Right lobe of liver (tissue), 6 donors: ENCODE measurements around the gene SDC4. TPM values are rescaled to one million over a fixed set of nuclear protein-coding genes. Genes with fewer than 3 reads are reported as not detected.

Experiments
- ATAC-seq, 4 donors: fragments of 200-7000 bp; cut with Tn5 transposase; one replicate each; pipeline ENCODE4 v1.9.1; 2020; ENCODE audit warnings: mild to moderate bottlenecking in 4 of 4, moderate library complexity in 4 of 4
- DNase-seq, 3 donors: peaks; one replicate each; pipeline ENCODE4 v3.0.0-alpha.2; 2020
- H3K27ac ChIP-seq, 3 donors: fragments of 200-600 bp; one replicate each; pipeline ENCODE4 v1.8.0; 2022
- H3K27me3 ChIP-seq, 2 donors: fragments of 200-600 bp; one replicate each; pipeline ENCODE4 v1.8.0; 2022
- H3K36me3 ChIP-seq, 4 donors: fragments of 200-600 bp; sonication (generic) in 1 of 4; one replicate each; pipeline versions ENCODE4 v1.5.1 to v1.8.0; 2017 to 2022; ENCODE audit warnings: control low read depth in 1 of 4
- H3K4me1 ChIP-seq, 4 donors: fragments of 200-600 bp; sonication (generic) in 1 of 4; one replicate each; pipeline versions ENCODE4 v1.5.1 to v1.8.0; 2017 to 2022; ENCODE audit warnings: control low read depth in 1 of 4
- H3K4me3 ChIP-seq, 3 donors: fragments of 200-600 bp; one replicate each; pipeline ENCODE4 v1.8.0; 2022
- H3K9me3 ChIP-seq, 4 donors: fragments of 200-600 bp; sonication (generic) in 1 of 4; one replicate each; pipeline versions ENCODE4 v1.5.1 to v1.8.0; 2017 to 2022; ENCODE audit warnings: control low read depth in 1 of 4
- POLR2A ChIP-seq: fragments of 450-650 bp; IDR thresholded peaks from one replicate; pipeline ENCODE4 v1.6.1; 2017; ENCODE audit warnings: antibody characterized with exemption, mild to moderate bottlenecking
- WGBS: methylation state at CpG from one replicate; pipeline ENCODE4 v1.1.6; 2018; ENCODE audit warnings: low coverage, low lambda C conversion rate; ENCODE audit not compliant: insufficient coverage; ENCODE audit errors: missing lambda C conversion rate; 5-methylcytosine and 5-hydroxymethylcytosine counted together
- intact Hi-C, 2 donors: fragments of 100-400 bp; cut with DNase I; formaldehyde crosslinking; loops; one replicate each; pipeline versions ENCODE4 v1.11.2 to v1.14.1; 2022
- total RNA-seq, 6 experiments: library from RNA; depleted of rRNA in 2 of 6; stranded (reverse); fragments of >200 nt in 2 of 6; fragmentation: NEBNext Ultra II Directional in 3 of 6; extraction: Animal tissue kit (Norgen Biotek cat#: 25700) in 3 of 6; gene quantifications; one replicate each; pipeline versions ENCODE4 v1.1.0 to v1.2.4, GENCODE V29; 2016 to 2023
- TF ChIP-seq, protein P1 (sequence below), 4 donors: fragments of 200-600 bp in 3 of 4; fragments of 450-650 bp in 1 of 4; IDR thresholded peaks; one replicate each; pipeline versions ENCODE4 v1.5.1 to v1.8.0; 2016 to 2022; ENCODE audit warnings: antibody characterized with exemption in 4 of 4, mild to moderate bottlenecking in 2 of 4
- donor health status: DM: no; HTN: yes; CAD: no.
- donor health status: DM: no; HTN: no; CAD: no.
- donor health status: DM: no; HTN: no; CAD: no.
- donor health status: DM: no; HTN: yes; CAD: no.
- donor health status: DM: no; HTN: yes; CAD: no.

The SDC4 gene
- total RNA-seq, 6 experiments from 2014 or later = 84.3 to 373 (median 116) TPM

- 91% methylated on average over 4 of the region's 5 CpGs for WGBS
- H3K4me1 ChIP-seq = peaks cover 0 to 7% (median 3%) of the 10 kb centered on the region in 4 donors
- H3K27ac ChIP-seq = no peak overlapping the region
- intact Hi-C loops = loop anchor here in 1 of 2 donors (5.0 kb wide), 1 partner anchor 52 kb away; no protein-coding TSS in a partner anchor
- H3K36me3 ChIP-seq = no peaks in the 10 kb centered on the region
- H3K27me3 ChIP-seq = peaks cover 0 to 6% of the 10 kb centered on the region in 2 donors
- DNase-seq (no peak), ATAC-seq (no peak)
- TF ChIP-seq, protein P1, sequence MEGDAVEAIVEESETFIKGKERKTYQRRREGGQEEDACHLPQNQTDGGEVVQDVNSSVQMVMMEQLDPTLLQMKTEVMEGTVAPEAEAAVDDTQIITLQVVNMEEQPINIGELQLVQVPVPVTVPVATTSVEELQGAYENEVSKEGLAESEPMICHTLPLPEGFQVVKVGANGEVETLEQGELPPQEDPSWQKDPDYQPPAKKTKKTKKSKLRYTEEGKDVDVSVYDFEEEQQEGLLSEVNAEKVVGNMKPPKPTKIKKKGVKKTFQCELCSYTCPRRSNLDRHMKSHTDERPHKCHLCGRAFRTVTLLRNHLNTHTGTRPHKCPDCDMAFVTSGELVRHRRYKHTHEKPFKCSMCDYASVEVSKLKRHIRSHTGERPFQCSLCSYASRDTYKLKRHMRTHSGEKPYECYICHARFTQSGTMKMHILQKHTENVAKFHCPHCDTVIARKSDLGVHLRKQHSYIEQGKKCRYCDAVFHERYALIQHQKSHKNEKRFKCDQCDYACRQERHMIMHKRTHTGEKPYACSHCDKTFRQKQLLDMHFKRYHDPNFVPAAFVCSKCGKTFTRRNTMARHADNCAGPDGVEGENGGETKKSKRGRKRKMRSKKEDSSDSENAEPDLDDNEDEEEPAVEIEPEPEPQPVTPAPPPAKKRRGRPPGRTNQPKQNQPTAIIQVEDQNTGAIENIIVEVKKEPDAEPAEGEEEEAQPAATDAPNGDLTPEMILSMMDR (IDR thresholded peaks at IDR 0.05) = no peak
- TF ChIP-seq POLR2A = no peak
- no peak overlapping the region for H3K4me3 ChIP-seq
- no peaks in the 10 kb centered on the region for H3K9me3 ChIP-seq
Observed at GRCh38 chr20:45288860-45289259, 59.4 kb downstream of the SDC4 start.

DNA sequence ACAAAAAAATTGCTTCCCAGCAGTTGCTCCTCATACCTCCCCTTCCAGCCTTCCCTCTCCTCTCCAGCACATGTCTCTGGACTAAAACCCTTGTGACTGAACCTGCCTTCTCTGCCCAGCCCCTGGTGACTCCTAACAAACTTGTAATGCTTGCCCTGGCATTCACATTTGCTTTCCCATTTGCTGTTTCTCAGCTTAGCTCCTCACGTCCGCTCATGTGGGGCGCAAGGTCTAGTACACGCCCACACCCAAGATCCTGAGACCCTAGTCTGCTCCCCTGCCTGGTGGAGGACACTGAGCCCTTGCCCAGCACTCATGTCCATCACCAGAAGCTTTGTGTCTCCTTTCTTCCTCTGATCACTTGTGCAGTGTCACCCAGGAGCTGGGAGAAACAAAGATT is 59.8 kb downstream of the SDC4 start:
- Histone ChIP-seq H3K4me1 (peaks cover 0 to 3% (median 1%) of the 10 kb centered on the region in 4 donors), H3K4me3 (no peak overlapping the region), H3K36me3 (no peaks in the 10 kb centered on the region), H3K9me3 (no peaks in the 10 kb centered on the region), H3K27ac (no peak overlapping the region), H3K27me3 (peaks cover 0 to 5% of the 10 kb centered on the region in 2 donors)
- no peak for TF ChIP-seq POLR2A
- TF ChIP-seq, protein P1 (IDR thresholded peaks at IDR 0.05) = no peak
- no peak for DNase-seq
- intact Hi-C loops = loop anchor here in 1 of 2 donors (5.0 kb wide), 1 partner anchor 51 kb away; no protein-coding TSS in a partner anchor
- 51% methylated on average over 4 of the region's 4 CpGs for WGBS
- ATAC-seq = no peak

DNA sequence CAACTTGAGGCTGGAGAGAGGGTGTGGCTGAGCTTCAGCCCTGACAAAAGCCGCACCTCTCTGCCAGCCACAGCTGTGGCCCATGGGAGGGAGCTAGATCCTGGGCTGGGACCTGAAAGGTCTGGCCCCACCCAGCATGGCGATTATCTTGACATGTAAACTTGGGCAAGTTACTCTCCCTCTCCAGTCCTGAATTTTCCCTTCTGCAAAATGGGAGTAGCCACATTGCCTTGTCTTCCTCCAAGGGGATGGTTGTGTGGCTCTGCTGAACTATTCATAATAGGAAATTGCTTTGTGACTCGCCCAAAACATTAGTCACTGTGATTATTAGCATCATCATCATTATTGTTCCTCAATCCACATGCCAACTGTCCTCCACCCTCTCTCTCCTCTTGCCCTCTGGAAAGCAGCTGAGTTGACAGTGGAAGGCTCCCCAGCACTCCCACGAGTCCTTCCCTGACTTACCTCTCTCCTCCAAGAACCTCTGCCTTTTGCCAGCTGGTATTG is 64.6 kb downstream of the SDC4 start:
- H3K27me3 ChIP-seq = no peaks in the 10 kb centered on the region
- no peaks in the 10 kb centered on the region for H3K9me3 ChIP-seq
- H3K4me3 ChIP-seq = no peak overlapping the region
- TF ChIP-seq POLR2A = no peak
- TF ChIP-seq, protein P1 (IDR thresholded peaks at IDR 0.05) = no peak
- WGBS = 28% methylated on average over 2 of the region's 4 CpGs
- H3K27ac ChIP-seq = no peak overlapping the region
- H3K36me3 ChIP-seq = no peaks in the 10 kb centered on the region
- H3K4me1 ChIP-seq = peaks cover 0 to 2% (median 0%) of the 10 kb centered on the region in 4 donors
- ATAC-seq (peak in 1 of 4 donors; percentile 32), DNase-seq (no peak)
- intact Hi-C loops = no loop called here

DNA sequence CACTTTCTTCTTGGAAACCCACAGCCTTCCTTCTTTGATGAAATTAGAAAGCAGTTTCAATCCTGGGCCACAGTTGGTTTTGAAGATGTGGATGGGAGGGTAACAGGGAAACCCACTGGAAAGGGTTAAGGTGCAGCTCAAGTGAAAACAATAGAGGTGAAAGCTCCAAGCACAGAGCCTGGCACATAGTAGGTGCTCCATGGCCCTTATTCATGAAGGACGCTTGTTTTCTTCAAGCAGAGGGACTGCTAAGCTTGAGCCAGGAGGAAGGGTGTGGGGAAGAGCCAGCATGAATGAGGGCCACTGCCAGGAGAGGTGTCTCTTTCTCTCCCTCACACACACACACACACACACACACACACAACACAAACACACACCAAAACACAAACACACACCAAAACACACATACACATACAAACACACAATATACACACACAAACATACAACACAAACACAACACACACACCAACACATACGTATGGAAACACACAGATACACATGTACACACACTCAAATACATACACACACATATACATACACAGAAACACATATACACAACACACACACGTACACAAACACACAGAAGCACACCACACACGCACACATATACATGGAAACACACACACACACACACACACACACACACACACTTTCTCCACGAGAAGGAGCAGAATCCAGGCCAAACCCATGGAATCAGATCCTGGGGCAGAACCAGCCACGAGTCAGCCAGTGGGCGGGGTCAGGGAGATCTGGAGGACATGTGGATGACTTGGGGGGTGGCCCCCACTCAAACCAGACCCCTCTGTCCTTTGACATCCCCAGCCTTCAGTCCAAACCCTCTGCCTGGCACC is 65.3 kb downstream of the SDC4 start:
- WGBS = 50% methylated on average over 5 of the region's 7 CpGs
- intact Hi-C loops = no loop called here
- DNase-seq (peak in 1 of 3 donors; percentile 33), ATAC-seq (no peak)
- Histone ChIP-seq H3K27ac (no peak overlapping the region), H3K9me3 (no peaks in the 10 kb centered on the region), H3K27me3 (no peaks in the 10 kb centered on the region), H3K4me3 (no peak overlapping the region), H3K4me1 (peaks cover 0 to 2% (median 0%) of the 10 kb centered on the region in 4 donors), H3K36me3 (no peaks in the 10 kb centered on the region)
- TF ChIP-seq, protein P1 (IDR thresholded peaks at IDR 0.05) = no peak
- TF ChIP-seq POLR2A = no peak
